HepG2 (cell line): ENCODE measurements around the gene RNF125. TPM values are rescaled to one million over a fixed set of nuclear protein-coding genes. Genes with fewer than 3 reads are reported as not detected.

Experiments used
- CCAR2 ChIP-seq: fragments of 200-400 bp; formaldehyde crosslinking; optimal IDR thresholded peaks from 2 replicates; pipeline ENCODE3; 2018; ENCODE audit warnings: low read depth, mild to moderate bottlenecking, low read length, moderate library complexity
- DNMT1 ChIP-seq: sonication (generic); formaldehyde crosslinking; IDR thresholded peaks from 2 replicates; pipeline ENCODE4 v1.5.1; 2020; ENCODE audit warnings: mild to moderate bottlenecking, missing genetic modification reagents
- GATAD1 ChIP-seq: IDR thresholded peaks from 2 replicates; pipeline ENCODE4 v1.6.1; 2016; ENCODE audit warnings: missing genetic modification reagents, missing compliant biosample characterization
- KDM3A ChIP-seq: IDR thresholded peaks from 2 replicates; pipeline ENCODE4 v1.6.1; 2018; ENCODE audit warnings: low read depth, missing compliant biosample characterization
- KLF12 ChIP-seq: sonication (generic); formaldehyde crosslinking; IDR thresholded peaks from 2 replicates; pipeline ENCODE4 v1.4.0; 2020; ENCODE audit warnings: missing genetic modification reagents, borderline replicate concordance
- MLLT10 ChIP-seq: sonication (generic); formaldehyde crosslinking; IDR thresholded peaks from 2 replicates; pipeline ENCODE4 v1.4.0; 2020; ENCODE audit warnings: missing genetic modification reagents
- NR2F1 ChIP-seq, 2 experiments: fragments of 450-650 bp in 1 of 2; formaldehyde crosslinking in 1 of 2; IDR thresholded peaks; 2 replicates each; pipeline versions ENCODE4 v1.5.0 to v1.6.1; 2016 to 2020; ENCODE audit warnings: mild to moderate bottlenecking in 1 of 2, missing compliant biosample characterization in 1 of 2, missing genetic modification reagents in 1 of 2, moderate library complexity in 1 of 2
- RBAK ChIP-seq: sonication (generic); formaldehyde crosslinking; IDR thresholded peaks from 2 replicates; pipeline ENCODE4 v1.5.1; 2020; ENCODE audit warnings: mild to moderate bottlenecking, missing genetic modification reagents
- SIN3A ChIP-seq: IDR thresholded peaks from 2 replicates; pipeline ENCODE4 v1.6.1; 2011; ENCODE audit warnings: low read depth, mild to moderate bottlenecking, control low read depth, low read length, borderline replicate concordance
- TAF15 ChIP-seq: fragments of 200-400 bp; formaldehyde crosslinking; IDR thresholded peaks from one replicate; pipeline ENCODE4 v1.6.1; 2018; ENCODE audit warnings: mild to moderate bottlenecking, low read depth, low read length; ENCODE audit not compliant: poor library complexity, severe bottlenecking
- ZBTB21 ChIP-seq: sonication (generic); formaldehyde crosslinking; IDR thresholded peaks from 2 replicates; pipeline ENCODE4 v1.4.0; 2020; ENCODE audit warnings: missing genetic modification reagents
- ZNF101 ChIP-seq: sonication (generic); formaldehyde crosslinking; IDR thresholded peaks from 2 replicates; pipeline ENCODE4 v1.4.0; 2020; ENCODE audit warnings: mild to moderate bottlenecking, low read depth, missing genetic modification reagents, borderline replicate concordance
- ZNF234 ChIP-seq: sonication (generic); formaldehyde crosslinking; conservative IDR thresholded peaks from 2 replicates; pipeline ENCODE4 v1.5.1; 2020; ENCODE audit warnings: mild to moderate bottlenecking, missing genetic modification reagents
- ZNF33B ChIP-seq: sonication (generic); formaldehyde crosslinking; IDR thresholded peaks from 2 replicates; pipeline ENCODE4 v1.5.1; 2020; ENCODE audit warnings: mild to moderate bottlenecking, missing genetic modification reagents
- ZNF547 ChIP-seq: sonication (generic); formaldehyde crosslinking; IDR thresholded peaks from 2 replicates; pipeline ENCODE4 v1.5.1; 2020; ENCODE audit warnings: mild to moderate bottlenecking, missing genetic modification reagents
- ZNF614 ChIP-seq: IDR thresholded peaks from 2 replicates; pipeline ENCODE4 v1.6.1; 2018; ENCODE audit warnings: missing biosample characterization, missing genetic modification reagents, inconsistent platforms, borderline replicate concordance
- ZNF619 ChIP-seq: sonication (generic); formaldehyde crosslinking; IDR thresholded peaks from 2 replicates; pipeline ENCODE4 v1.4.0; 2020; ENCODE audit warnings: mild to moderate bottlenecking, missing genetic modification reagents
- ZNF652 ChIP-seq: IDR thresholded peaks from 2 replicates; pipeline ENCODE4 v1.6.1; 2016; ENCODE audit warnings: low read depth, borderline replicate concordance
- polyA plus RNA-seq, 8 experiments: library from polyadenylated mRNA; depleted of rRNA in 3 of 8; stranded (reverse) in 7 of 8; unstranded in 1 of 8; fragments of >200 nt; fragmentation: Illumina TruSeq in 4 of 8; extraction: Trizol in 4 of 8; gene quantifications; 2 replicates each; pipeline versions ENCODE4 v1.2.1 to v1.2.3, GENCODE V29; 2011 to 2016; ENCODE audit warnings: low read depth in 4 of 8, missing spikeins in 1 of 8, mixed read lengths in 1 of 8; ENCODE audit not compliant: insufficient read depth in 1 of 8
- total RNA-seq, 5 experiments: library from RNA; depleted of rRNA; stranded (reverse); fragments of >200 nt; fragmentation: Illumina TruSeq; extraction: Trizol; gene quantifications; 2 replicates each; pipeline ENCODE4 v1.2.3, GENCODE V29; 2016; ENCODE audit warnings: low read depth in 1 of 5
- TF ChIP-seq, protein P1 (sequence below): sonication (generic); formaldehyde crosslinking; IDR thresholded peaks from 2 replicates; pipeline ENCODE4 v1.5.0; 2020; ENCODE audit warnings: mild to moderate bottlenecking, missing genetic modification reagents
- TF ChIP-seq, protein P2 (sequence below): sonication (generic); formaldehyde crosslinking; IDR thresholded peaks from 2 replicates; pipeline ENCODE4 v1.4.0; 2020; ENCODE audit warnings: missing genetic modification reagents, borderline replicate concordance
- TF ChIP-seq, protein P3 (sequence below): sonication (generic); formaldehyde crosslinking; IDR thresholded peaks from 2 replicates; pipeline ENCODE4 v1.5.1; 2020; ENCODE audit warnings: mild to moderate bottlenecking, moderate library complexity, missing genetic modification reagents

Gene RNF125
- total and polyA plus RNA-seq, 2 of the 13 experiments (the other 11 are each of a cell fraction or from before 2014, with no cell fraction given), result 0.58 to 1.8 TPM

DNA sequence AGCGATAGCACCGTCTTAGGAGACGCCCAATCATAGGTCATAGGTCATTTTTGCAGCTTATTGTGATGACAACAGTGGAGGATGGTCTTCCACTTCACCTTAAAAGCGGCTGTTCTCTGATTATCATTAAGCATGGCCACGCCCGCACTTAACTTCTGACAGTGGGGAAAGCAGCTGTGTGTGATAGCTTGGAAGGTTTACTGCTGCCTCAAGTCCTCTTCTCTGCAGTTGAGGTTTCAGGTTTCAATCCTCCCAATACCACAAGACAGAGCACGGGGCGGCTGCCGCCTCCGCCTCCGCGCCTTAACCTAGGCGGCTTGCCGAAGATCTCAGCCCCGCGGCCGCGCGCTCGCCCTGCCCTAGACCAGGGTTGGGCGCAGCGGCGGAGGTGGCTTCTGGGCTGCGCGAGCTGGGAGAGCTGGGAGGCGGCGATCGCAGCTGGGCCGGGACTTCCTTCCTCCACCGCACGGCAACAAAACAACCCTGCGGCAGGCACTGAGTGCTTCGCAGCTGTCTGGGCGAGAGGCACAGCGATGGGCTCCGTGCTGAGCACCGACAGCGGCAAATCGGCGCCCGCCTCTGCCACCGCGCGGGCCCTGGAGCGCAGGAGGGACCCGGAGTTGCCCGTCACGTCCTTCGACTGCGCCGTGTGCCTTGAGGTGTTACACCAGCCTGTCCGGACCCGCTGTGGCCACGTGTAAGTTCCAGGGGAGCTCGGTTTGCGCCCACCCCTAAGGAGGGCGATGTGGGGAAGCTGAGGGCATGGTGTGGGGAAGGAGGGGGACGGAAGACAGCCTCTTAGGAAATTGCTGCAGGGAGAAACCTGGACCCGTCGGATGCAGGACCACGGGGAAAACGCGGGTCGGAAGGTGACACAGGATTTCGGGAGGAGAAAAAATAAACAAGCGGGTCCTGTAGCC lies at the start of gene RNF125 (continued):
- TF ChIP-seq ZNF652 (CRISPR knock-in tag) (no peak), ZNF614 (CRISPR knock-in tag) (no peak), TAF15 (no peak), ZBTB21 (CRISPR knock-in tag) (no peak), ZNF619 (peak; percentile 18; the same call in 1 of the 2 replicates), ZNF33B (CRISPR knock-in tag) (peak; percentile 76; the same call in 1 of the 2 replicates), MLLT10 (CRISPR knock-in tag) (no peak), ZNF101 (CRISPR knock-in tag) (no peak), SIN3A (0 out of 2 replicates have a peak, but pooled peaks have one; percentile 35), ZNF547 (CRISPR knock-in tag) (peak; percentile 62), DNMT1 (CRISPR knock-in tag) (no peak; the same call in 1 of the 2 replicates), NR2F1 (CRISPR knock-in tag; IDR thresholded peaks at IDR 0.05) (no peak), RBAK (CRISPR knock-in tag) (no peak), KDM3A (CRISPR knock-in tag) (peak; percentile 43; the same call in 1 of the 2 replicates), KLF12 (CRISPR knock-in tag) (no peak), GATAD1 (CRISPR knock-in tag) (no peak), ZNF234 (CRISPR knock-in tag) (peak; percentile 94; the same call in 1 of the 2 replicates), CCAR2 (no peak)
- TF ChIP-seq, protein P1, sequence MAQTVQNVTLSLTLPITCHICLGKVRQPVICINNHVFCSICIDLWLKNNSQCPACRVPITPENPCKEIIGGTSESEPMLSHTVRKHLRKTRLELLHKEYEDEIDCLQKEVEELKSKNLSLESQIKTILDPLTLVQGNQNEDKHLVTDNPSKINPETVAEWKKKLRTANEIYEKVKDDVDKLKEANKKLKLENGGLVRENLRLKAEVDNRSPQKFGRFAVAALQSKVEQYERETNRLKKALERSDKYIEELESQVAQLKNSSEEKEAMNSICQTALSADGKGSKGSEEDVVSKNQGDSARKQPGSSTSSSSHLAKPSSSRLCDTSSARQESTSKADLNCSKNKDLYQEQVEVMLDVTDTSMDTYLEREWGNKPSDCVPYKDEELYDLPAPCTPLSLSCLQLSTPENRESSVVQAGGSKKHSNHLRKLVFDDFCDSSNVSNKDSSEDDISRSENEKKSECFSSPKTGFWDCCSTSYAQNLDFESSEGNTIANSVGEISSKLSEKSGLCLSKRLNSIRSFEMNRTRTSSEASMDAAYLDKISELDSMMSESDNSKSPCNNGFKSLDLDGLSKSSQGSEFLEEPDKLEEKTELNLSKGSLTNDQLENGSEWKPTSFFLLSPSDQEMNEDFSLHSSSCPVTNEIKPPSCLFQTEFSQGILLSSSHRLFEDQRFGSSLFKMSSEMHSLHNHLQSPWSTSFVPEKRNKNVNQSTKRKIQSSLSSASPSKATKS (CRISPR knock-in tag), result 0 out of 2 replicates have a peak, but pooled peaks have one; percentile 51
- TF ChIP-seq, protein P2, sequence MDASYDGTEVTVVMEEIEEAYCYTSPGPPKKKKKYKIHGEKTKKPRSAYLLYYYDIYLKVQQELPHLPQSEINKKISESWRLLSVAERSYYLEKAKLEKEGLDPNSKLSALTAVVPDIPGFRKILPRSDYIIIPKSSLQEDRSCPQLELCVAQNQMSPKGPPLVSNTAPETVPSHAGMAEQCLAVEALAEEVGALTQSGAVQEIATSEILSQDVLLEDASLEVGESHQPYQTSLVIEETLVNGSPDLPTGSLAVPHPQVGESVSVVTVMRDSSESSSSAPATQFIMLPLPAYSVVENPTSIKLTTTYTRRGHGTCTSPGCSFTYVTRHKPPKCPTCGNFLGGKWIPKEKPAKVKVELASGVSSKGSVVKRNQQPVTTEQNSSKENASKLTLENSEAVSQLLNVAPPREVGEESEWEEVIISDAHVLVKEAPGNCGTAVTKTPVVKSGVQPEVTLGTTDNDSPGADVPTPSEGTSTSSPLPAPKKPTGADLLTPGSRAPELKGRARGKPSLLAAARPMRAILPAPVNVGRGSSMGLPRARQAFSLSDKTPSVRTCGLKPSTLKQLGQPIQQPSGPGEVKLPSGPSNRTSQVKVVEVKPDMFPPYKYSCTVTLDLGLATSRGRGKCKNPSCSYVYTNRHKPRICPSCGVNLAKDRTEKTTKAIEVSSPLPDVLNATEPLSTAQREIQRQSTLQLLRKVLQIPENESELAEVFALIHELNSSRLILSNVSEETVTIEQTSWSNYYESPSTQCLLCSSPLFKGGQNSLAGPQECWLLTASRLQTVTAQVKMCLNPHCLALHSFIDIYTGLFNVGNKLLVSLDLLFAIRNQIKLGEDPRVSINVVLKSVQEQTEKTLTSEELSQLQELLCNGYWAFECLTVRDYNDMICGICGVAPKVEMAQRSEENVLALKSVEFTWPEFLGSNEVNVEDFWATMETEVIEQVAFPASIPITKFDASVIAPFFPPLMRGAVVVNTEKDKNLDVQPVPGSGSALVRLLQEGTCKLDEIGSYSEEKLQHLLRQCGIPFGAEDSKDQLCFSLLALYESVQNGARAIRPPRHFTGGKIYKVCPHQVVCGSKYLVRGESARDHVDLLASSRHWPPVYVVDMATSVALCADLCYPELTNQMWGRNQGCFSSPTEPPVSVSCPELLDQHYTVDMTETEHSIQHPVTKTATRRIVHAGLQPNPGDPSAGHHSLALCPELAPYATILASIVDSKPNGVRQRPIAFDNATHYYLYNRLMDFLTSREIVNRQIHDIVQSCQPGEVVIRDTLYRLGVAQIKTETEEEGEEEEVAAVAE (CRISPR knock-in tag), result peak; percentile 40; the same call in 1 of the 2 replicates
- TF ChIP-seq, protein P3, sequence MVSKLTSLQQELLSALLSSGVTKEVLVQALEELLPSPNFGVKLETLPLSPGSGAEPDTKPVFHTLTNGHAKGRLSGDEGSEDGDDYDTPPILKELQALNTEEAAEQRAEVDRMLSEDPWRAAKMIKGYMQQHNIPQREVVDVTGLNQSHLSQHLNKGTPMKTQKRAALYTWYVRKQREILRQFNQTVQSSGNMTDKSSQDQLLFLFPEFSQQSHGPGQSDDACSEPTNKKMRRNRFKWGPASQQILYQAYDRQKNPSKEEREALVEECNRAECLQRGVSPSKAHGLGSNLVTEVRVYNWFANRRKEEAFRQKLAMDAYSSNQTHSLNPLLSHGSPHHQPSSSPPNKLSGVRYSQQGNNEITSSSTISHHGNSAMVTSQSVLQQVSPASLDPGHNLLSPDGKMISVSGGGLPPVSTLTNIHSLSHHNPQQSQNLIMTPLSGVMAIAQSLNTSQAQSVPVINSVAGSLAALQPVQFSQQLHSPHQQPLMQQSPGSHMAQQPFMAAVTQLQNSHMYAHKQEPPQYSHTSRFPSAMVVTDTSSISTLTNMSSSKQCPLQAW, result peak; percentile 51
